H1 (cell line): ENCODE measurements around the gene CD28. TPM values are rescaled to one million over a fixed set of nuclear protein-coding genes. Genes with fewer than 3 reads are reported as not detected.
A peak's percentile ranks its signal among the peaks of the same experiment; 100 is the strongest.

Experiments
- CTCF ChIA-PET: fragments of 300-600 bp; sonication (Branson Sonifier 250); formaldehyde crosslinking; loops from one replicate; lab custom pipeline; 2021; ENCODE audit not compliant: partially characterized antibody; lab: Charles Lee
- POLR2A ChIA-PET: fragments of 300-600 bp; sonication (Branson Sonifier 250); formaldehyde crosslinking; loops from one replicate; lab custom pipeline; 2021; ENCODE audit warnings: inconsistent platforms; ENCODE audit not compliant: partially characterized antibody; lab: Charles Lee
- DNase-seq, 2 experiments: peaks; one replicate each; pipeline versions ENCODE4 v3.0.0 to v3.0.0-alpha.2; 2010 to 2022; ENCODE audit warnings: low spot score in 2 of 2, low read depth in 1 of 2, mixed read lengths in 1 of 2
- FAIRE-seq: peaks from 2 replicates; lab custom pipeline; 2011; peaks lifted over from hg19 to GRCh38; lab: Jason Lieb, UNC
- H2AFZ ChIP-seq: 2 replicates; pipeline ENCODE4 v1.8.1; 2012; ENCODE audit warnings: low read length, inconsistent platforms
- H2AK5ac ChIP-seq: 2 replicates; pipeline ENCODE4 v1.6.1; 2013; ENCODE audit warnings: low read depth, low read length
- H2BK120ac ChIP-seq: replicated peaks from 2 replicates; pipeline ENCODE3; 2013; ENCODE audit warnings: low read depth, low read length, inconsistent platforms
- H2BK12ac ChIP-seq: 2 replicates; pipeline ENCODE4 v1.6.1; 2013; ENCODE audit warnings: low read depth, low read length
- H2BK15ac ChIP-seq: 2 replicates; pipeline ENCODE4 v1.6.1; 2013; ENCODE audit warnings: low read length
- H2BK20ac ChIP-seq: 2 replicates; pipeline ENCODE4 v1.6.1; 2013; ENCODE audit warnings: low read length
- H2BK5ac ChIP-seq: 2 replicates; pipeline ENCODE4 v1.6.1; 2013; ENCODE audit warnings: low read depth, low read length
- H3K14ac ChIP-seq: 2 replicates; pipeline ENCODE4 v1.6.1; 2013; ENCODE audit warnings: inconsistent platforms; ENCODE audit not compliant: insufficient read length
- H3K18ac ChIP-seq: 2 replicates; pipeline ENCODE4 v1.6.1; 2013; ENCODE audit warnings: low read length; ENCODE audit errors: extremely low read depth
- H3K23ac ChIP-seq: 2 replicates; pipeline ENCODE4 v1.6.1; 2013; ENCODE audit warnings: inconsistent platforms; ENCODE audit not compliant: insufficient read length
- H3K23me2 ChIP-seq: 2 replicates; pipeline ENCODE4 v1.6.1; 2013; ENCODE audit warnings: low read depth, low read length
- H3K27ac ChIP-seq: 2 replicates; pipeline ENCODE4 v1.6.1; 2011; ENCODE audit warnings: low read depth, low read length, inconsistent platforms
- H3K27me3 ChIP-seq, 4 experiments: replicated peaks in 1 of 4; 1 replicate in 1 of 4; 2 replicates in 3 of 4; pipeline versions ENCODE4 v1.6.1 to v1.8.1; 2011 to 2013; ENCODE audit warnings: low read length in 3 of 4, mild to moderate bottlenecking in 3 of 4, inconsistent platforms in 2 of 4, mixed read lengths in 2 of 4, moderate library complexity in 1 of 4; ENCODE audit not compliant: control insufficient read depth in 3 of 4, insufficient read depth in 3 of 4; ENCODE audit errors: extremely low read depth in 1 of 4
- H3K36me3 ChIP-seq, 4 experiments: 2 replicates each; pipeline versions ENCODE4 v1.6.1 to v1.8.1; 2011 to 2013; ENCODE audit warnings: mild to moderate bottlenecking in 4 of 4, low read length in 3 of 4, moderate library complexity in 2 of 4, control low read depth in 1 of 4, inconsistent platforms in 1 of 4; ENCODE audit not compliant: insufficient read depth in 4 of 4, control insufficient read depth in 2 of 4
- H3K4ac ChIP-seq: replicated peaks from 2 replicates; pipeline ENCODE3; 2013; ENCODE audit warnings: low read length, low read depth, mixed read lengths, inconsistent platforms; ENCODE audit not compliant: insufficient read length
- H3K4me1 ChIP-seq, 4 experiments: replicated peaks in 1 of 4; 1 replicate in 1 of 4; 2 replicates in 3 of 4; pipeline versions ENCODE4 v1.6.1 to v1.8.1; 2011 to 2013; ENCODE audit warnings: low read length in 3 of 4, inconsistent platforms in 2 of 4, mixed read lengths in 1 of 4; ENCODE audit not compliant: insufficient read depth in 4 of 4, control insufficient read depth in 3 of 4
- H3K4me2 ChIP-seq, 2 experiments: 2 replicates each; pipeline versions ENCODE4 v1.6.1 to v1.8.1; 2011 to 2013; ENCODE audit warnings: low read depth in 2 of 2, low read length in 2 of 2, control low read depth in 1 of 2, inconsistent platforms in 1 of 2, mild to moderate bottlenecking in 1 of 2; ENCODE audit not compliant: insufficient read depth in 1 of 2
- H3K4me3 ChIP-seq, 4 experiments: fragments of 200-600, 300-600 bp in 1 of 4; sonication (generic), shearing (Covaris generic), sonication (Bioruptor Twin) in 1 of 4; 2 replicates each; pipeline versions ENCODE4 v1.5.1 to v1.8.1; 2011 to 2016; ENCODE audit warnings: low read length in 4 of 4, low read depth in 3 of 4, control low read depth in 2 of 4, inconsistent platforms in 2 of 4, mild to moderate bottlenecking in 2 of 4, mixed read lengths in 1 of 4, moderate library complexity in 1 of 4; ENCODE audit not compliant: insufficient read depth in 2 of 4; ENCODE audit errors: extremely low read depth in 1 of 4
- H3K56ac ChIP-seq: replicated peaks from 2 replicates; pipeline ENCODE3; 2013; ENCODE audit warnings: low read depth, mild to moderate bottlenecking, mixed read lengths, low read length, inconsistent platforms; ENCODE audit not compliant: insufficient read length
- H3K79me1 ChIP-seq: 2 replicates; pipeline ENCODE4 v1.6.1; 2013; ENCODE audit warnings: low read depth, low read length, control low read depth
- H3K79me2 ChIP-seq, 2 experiments: 2 replicates each; pipeline versions ENCODE4 v1.6.1 to v1.8.1; 2012 to 2013; ENCODE audit warnings: low read length in 2 of 2, mild to moderate bottlenecking in 2 of 2, inconsistent platforms in 1 of 2; ENCODE audit not compliant: insufficient read depth in 2 of 2, control insufficient read depth in 1 of 2
- H3K9ac ChIP-seq, 4 experiments: replicated peaks in 1 of 4; 1 replicate in 1 of 4; 2 replicates in 3 of 4; pipeline versions ENCODE4 v1.6.1 to v1.8.1; 2011 to 2013; ENCODE audit warnings: low read depth in 3 of 4, low read length in 3 of 4, control low read depth in 2 of 4, mild to moderate bottlenecking in 2 of 4, moderate library complexity in 2 of 4, inconsistent platforms in 1 of 4; ENCODE audit errors: extremely low read depth in 1 of 4
- H3K9me3 ChIP-seq, 2 experiments: 2 replicates each; pipeline versions ENCODE4 v1.6.1 to v1.8.1; 2012 to 2013; ENCODE audit warnings: mild to moderate bottlenecking in 2 of 2, moderate library complexity in 2 of 2, control low read depth in 1 of 2, inconsistent platforms in 1 of 2, low read depth in 1 of 2, low read length in 1 of 2, mixed read lengths in 1 of 2; ENCODE audit not compliant: insufficient read depth in 2 of 2
- H4K20me1 ChIP-seq, 2 experiments: replicated peaks in 1 of 2; 2 replicates each; pipeline versions ENCODE3 to v1.8.1; 2011 to 2013; ENCODE audit warnings: inconsistent platforms in 2 of 2, low read length in 2 of 2, mild to moderate bottlenecking in 1 of 2; ENCODE audit not compliant: insufficient read depth in 2 of 2, control insufficient read depth in 1 of 2
- H4K5ac ChIP-seq: 2 replicates; pipeline ENCODE4 v1.6.1; 2013; ENCODE audit warnings: low read length, low read depth, mixed read lengths, inconsistent platforms; ENCODE audit not compliant: insufficient read length
- H4K8ac ChIP-seq: 2 replicates; pipeline ENCODE4 v1.8.0; 2013; ENCODE audit warnings: mild to moderate bottlenecking, moderate library complexity, low read length, inconsistent platforms; ENCODE audit not compliant: insufficient read depth; ENCODE audit errors: extremely low read depth
- H4K91ac ChIP-seq: replicated peaks from 2 replicates; pipeline ENCODE3; 2013; ENCODE audit warnings: low read length, mixed read lengths, inconsistent platforms; ENCODE audit not compliant: insufficient read length
- CBX8 ChIP-seq: fragments of 300-800, 300-1000 bp; sonication (generic); IDR thresholded peaks from 2 replicates; pipeline ENCODE4 v1.7.1; 2016; ENCODE audit warnings: low read depth, low read length, borderline replicate concordance
- EP300 ChIP-seq, 2 experiments: IDR thresholded peaks; 1 replicate in 1 of 2; 2 replicates in 1 of 2; pipeline ENCODE4 v1.6.1; 2011 to 2012; ENCODE audit warnings: low read depth in 2 of 2, low read length in 2 of 2, mild to moderate bottlenecking in 2 of 2, borderline replicate concordance in 1 of 2, inconsistent platforms in 1 of 2, moderate library complexity in 1 of 2
- SP4 ChIP-seq: IDR thresholded peaks from 2 replicates; pipeline ENCODE4 v1.6.1; 2012; ENCODE audit warnings: low read length, inconsistent platforms
- TCF12 ChIP-seq: IDR thresholded peaks from 2 replicates; pipeline ENCODE4 v1.6.1; 2011; ENCODE audit warnings: low read depth, mild to moderate bottlenecking, low read length
- WGBS, 2 experiments: shearing (Covaris generic) in 1 of 2; methylation state at CpG; one replicate each; pipeline versions ENCODE4 v1.1.6 to v1.1.7; 2013 to 2015; ENCODE audit warnings: low lambda C conversion rate in 2 of 2, mixed read lengths in 2 of 2, inconsistent platforms in 1 of 2, low coverage in 1 of 2, missing lambda C conversion rate in 1 of 2; ENCODE audit not compliant: insufficient replicate concordance in 2 of 2, insufficient coverage in 1 of 2, insufficient read length in 1 of 2; ENCODE audit errors: extremely low coverage in 1 of 2, missing lambda C conversion rate in 1 of 2; 5-methylcytosine and 5-hydroxymethylcytosine counted together
- polyA plus RNA-seq, 7 experiments: library from polyadenylated mRNA; depleted of rRNA in 3 of 7; stranded (reverse) in 5 of 7; unstranded in 2 of 7; fragments of >200 nt in 5 of 7; fragments of 200-250 nt in 2 of 7; gene quantifications; 1 replicate in 5 of 7; 2 replicates in 1 of 7; 4 replicates in 1 of 7; pipeline versions ENCODE4 v1.2.1 to v1.2.3, GENCODE V29; 2011 to 2013; ENCODE audit warnings: missing spikeins in 2 of 7, mixed read lengths in 2 of 7
- total RNA-seq: library from RNA; stranded (reverse); fragmentation: NEBNext Ultra II Directional; extraction: Animal tissue kit (Norgen Biotek cat#: 25700); gene quantifications from 2 replicates; pipeline ENCODE4 v1.2.1, GENCODE V29; 2021

The CD28 gene
- total and polyA plus RNA-seq, 2 of the 8 experiments (the other 6 are each of a cell fraction or from before 2014, with no cell fraction given): not detected

DNA sequence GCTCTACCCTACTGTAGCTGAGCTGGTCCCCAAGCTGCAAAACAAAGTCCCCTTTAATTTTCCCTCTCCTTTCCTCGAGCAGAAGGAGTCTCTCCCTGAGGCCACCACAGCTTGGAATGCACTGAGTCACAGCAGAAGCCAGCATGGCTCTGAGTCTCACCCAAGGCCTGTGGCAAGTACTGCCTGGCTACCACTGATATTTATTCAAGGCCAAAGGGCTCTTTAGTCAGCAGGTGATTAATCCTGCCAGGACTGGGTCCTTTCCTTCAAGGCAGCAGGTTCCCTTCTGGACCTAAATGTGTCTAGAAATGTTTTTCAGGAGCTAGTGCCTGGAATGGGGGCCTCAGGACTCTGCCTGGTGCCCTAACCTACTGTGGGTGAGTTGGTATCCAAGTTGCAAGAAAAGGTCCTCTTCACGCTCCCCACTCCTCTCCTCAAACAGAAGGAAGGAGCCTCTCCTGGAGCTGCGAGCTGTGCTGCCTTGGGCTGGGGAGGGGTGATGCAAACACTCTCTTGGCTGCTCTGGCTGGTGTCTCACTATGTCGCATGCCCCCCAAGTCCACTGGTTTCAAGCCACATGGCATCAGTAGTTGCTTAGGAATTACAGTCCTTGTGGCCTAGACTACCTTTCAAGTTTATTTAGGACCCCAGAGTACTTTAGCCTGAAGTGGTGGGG, 53.4 kb downstream of the CD28 start:
- Histone ChIP-seq H3K4me2 (no peak overlapping the region), H3K79me1 (no peaks in the 10 kb centered on the region), H2BK15ac (no peak overlapping the region), H4K91ac (no peak overlapping the region), H2BK120ac (no peak overlapping the region), H3K23ac (no peak overlapping the region), H2BK12ac (no peak overlapping the region), H3K14ac (no peak overlapping the region), H2BK5ac (no peak overlapping the region), H4K5ac (no peak overlapping the region), H3K9me3 (0 out of 4 replicates have a peak, but pooled peaks cover 0 to 3% of the 10 kb centered on the region in 2 experiments), H3K4me1 (0 out of 7 replicates have a peak, but pooled peaks cover 0 to 2% (median 0%) of the 10 kb centered on the region in 4 experiments), H3K27ac (no peak overlapping the region), H2AFZ (peak overlapping the region; percentile 58; the same call in 1 of the 2 replicates), H4K8ac (peak overlapping the region; percentile 35; the same call in 1 of the 2 replicates), H2BK20ac (no peak overlapping the region), H3K4ac (no peak overlapping the region), H3K4me3 (no peak overlapping the region), H4K20me1 (no peaks in the 10 kb centered on the region), H3K56ac (no peak overlapping the region), H3K36me3 (no peaks in the 10 kb centered on the region), H3K27me3 (no peaks in the 10 kb centered on the region), H3K9ac (no peak overlapping the region), H3K79me2 (no peaks in the 10 kb centered on the region), H3K18ac (no peak overlapping the region), H2AK5ac (no peak overlapping the region), H3K23me2 (no peaks in the 10 kb centered on the region)
- POLR2A ChIA-PET: no interaction called here
- no peak for DNase-seq
- TF ChIP-seq TCF12 (no peak), SP4 (no peak), EP300 (IDR thresholded peaks at IDR 0.05; ENCODE audit: borderline replicate concordance in 1 of 2, low read depth in 2 of 2, low read length in 2 of 2) (no peak), CBX8 (no peak)
- FAIRE-seq: no peak
- CTCF ChIA-PET: interaction anchor here (1.6 to 1.9 kb wide), 2 partner anchors 9 to 11 kb away, joined by 4 to 9 read pairs; no protein-coding TSS in a partner anchor
- WGBS, 2 experiments: 94% methylated on average over 4 of the region's 4 CpGs; no CpG with 5 or more reads in 1 of the 2 experiments
